GM23248 (cell line): Measurements from ENCODE around the gene ANKS1B.

Source experiments
- EZH2 ChIP-seq: fragments of 200-600 bp; sonication (generic); IDR thresholded peaks from 2 replicates; pipeline ENCODE4 v1.6.1; 2018; ENCODE audit warnings: antibody characterized with exemption, mild to moderate bottlenecking; ENCODE audit not compliant: insufficient read depth, poor library complexity, severe bottlenecking
- EZH2phosphoT487 ChIP-seq: fragments of 200-600 bp; sonication (generic); IDR thresholded peaks from 2 replicates; pipeline ENCODE4 v1.6.1; 2018; ENCODE audit warnings: antibody characterized with exemption, moderate library complexity, mild to moderate bottlenecking, low read depth; ENCODE audit not compliant: insufficient read depth

GRCh38 chr12:99036566-99036965 lies 948.2 kb downstream of the ANKS1B start:
- TF ChIP-seq EZH2 (no peak), EZH2phosphoT487 (no peak)
